ENCODE results near the gene DPEP1. TPM values are rescaled to one million over a fixed set of nuclear protein-coding genes. Genes with fewer than 3 reads are reported as not detected.
A peak's percentile ranks its signal among the peaks of the same experiment; 100 is the strongest.

The DPEP1 gene
- total RNA-seq, 1 experiment from 2014 or later = 8.1 TPM

- Mint-ChIP-seq H3K36me3 (ENCODE audit: insufficient read depth, unreplicated experiment) (peaks cover 65% of the 10 kb centered on the region), H3K9me3 (ENCODE audit: unreplicated experiment) (peaks cover 21% of the 10 kb centered on the region), H3K27ac (ENCODE audit: unreplicated experiment) (peak within 1 kb of the TSS; percentile 77), H3K4me1 (ENCODE audit: low read depth, unreplicated experiment) (peaks cover 6% of the 10 kb centered on the region), H3K27me3 (ENCODE audit: insufficient read depth, unreplicated experiment) (no peaks in the 10 kb centered on the region), H3K4me3 (ENCODE audit: unreplicated experiment) (peak within 1 kb of the TSS; percentile 71)
- ChIA-PET POLR2A (interaction anchor here (0.5 to 1.5 kb wide), 4 partner anchors 13 to 125 kb away, joined by 4 to 14 read pairs (median 6); partner anchors contain the start of genes CHMP1A, SPATA33 and VPS9D1), CTCF (interaction anchor here (1.4 to 1.9 kb wide), 2 partner anchors 14 to 87 kb away, joined by 4 to 11 read pairs; partner anchors contain the start of gene SPATA2L)
- TSS peak; percentile 22 for BruUV-seq (replicated peaks)
- peak; percentile 93 to 98 for DNase-seq
- no peak for TF ChIP-seq CTCF (IDR thresholded peaks at IDR 0.05; ENCODE audit: insufficient read depth in 1 of 2, low read depth in 1 of 2, low read length in 1 of 2, severe bottlenecking in 1 of 2, unreplicated experiment in 1 of 2)
- H3K36me3 ChIP-seq (ENCODE audit: control insufficient read depth, insufficient read depth, low read length) = peaks cover 8% of the 10 kb centered on the region
- H3K27me3 ChIP-seq (replicated peaks; ENCODE audit: control insufficient read depth, insufficient read depth, low read length) = no peaks in the 10 kb centered on the region
- H3K4me3 ChIP-seq (ENCODE audit: low read depth, low read length) = peak within 1 kb of the TSS; percentile 93
- H3K9me3 ChIP-seq = peaks cover 9% of the 10 kb centered on the region; the same call in 1 of the 2 replicates
- intact Hi-C loops (cut with micrococcal nuclease; ENCODE audit: unreplicated experiment) = loop anchor here (1.0 to 2.0 kb wide), 2 partner anchors 14 to 28 kb away; no protein-coding TSS in a partner anchor
- peaks cover 10% of the 10 kb centered on the region for H3K4me1 ChIP-seq
Observed at GRCh38 chr16:89686520-89687091, 73.2 kb downstream of the DPEP1 start, which contains the start of gene CDK10. Gene CDK10 (plus strand): TSS chr16:89686689. CDS start chr16:89686711, 22 bp downstream.

- Histone ChIP-seq H3K9me3 (peaks cover 9% of the 10 kb centered on the region; the same call in 1 of the 2 replicates), H3K4me1 (peaks cover 10% of the 10 kb centered on the region), H3K27me3 (replicated peaks; ENCODE audit: control insufficient read depth, insufficient read depth, low read length) (no peaks in the 10 kb centered on the region), H3K4me3 (ENCODE audit: low read depth, low read length) (peak overlapping the region; percentile 93), H3K36me3 (ENCODE audit: control insufficient read depth, insufficient read depth, low read length) (peaks cover 12% of the 10 kb centered on the region)
- Mint-ChIP-seq H3K36me3 (ENCODE audit: insufficient read depth, unreplicated experiment) (peaks cover 72% of the 10 kb centered on the region), H3K27ac (ENCODE audit: unreplicated experiment) (peak overlapping the region; percentile 77), H3K4me3 (ENCODE audit: unreplicated experiment) (peak overlapping the region; percentile 71), H3K9me3 (ENCODE audit: unreplicated experiment) (peaks cover 14% of the 10 kb centered on the region), H3K4me1 (ENCODE audit: low read depth, unreplicated experiment) (peaks cover 6% of the 10 kb centered on the region), H3K27me3 (ENCODE audit: insufficient read depth, unreplicated experiment) (no peaks in the 10 kb centered on the region)
- ChIA-PET CTCF (interaction anchor here (1.4 to 1.9 kb wide), 2 partner anchors 13 to 88 kb away, joined by 4 to 11 read pairs; partner anchors contain the start of gene SPATA2L), POLR2A (interaction anchor here (1.0 to 1.5 kb wide), 3 partner anchors 13 to 33 kb away, joined by 4 to 14 read pairs (median 6); partner anchors contain the start of genes CHMP1A, SPATA33 and VPS9D1)
- intact Hi-C loops (cut with micrococcal nuclease; ENCODE audit: unreplicated experiment) = loop anchor here (1.0 to 2.0 kb wide), 2 partner anchors 13 to 29 kb away; no protein-coding TSS in a partner anchor
- DNase-seq = peak; percentile 95
- TSS peak; percentile 65 for BruUV-seq (replicated peaks)
- no peak for TF ChIP-seq CTCF (IDR thresholded peaks at IDR 0.05; ENCODE audit: insufficient read depth in 1 of 2, low read depth in 1 of 2, low read length in 1 of 2, severe bottlenecking in 1 of 2, unreplicated experiment in 1 of 2)
Observed at GRCh38 chr16:89687092-89687940, 73.9 kb downstream of the DPEP1 start.

Other genes starting within 250 kb of the DPEP1 start
- gene ANKRD11, start 123.1 kb upstream of the DPEP1 start, total RNA-seq (2022) = 297 TPM in 2 replicates
- gene SPG7, start 105.2 kb upstream of the DPEP1 start, total RNA-seq (2022) = 159 and 178 TPM in 2 replicates
- gene RPL13, start 53.0 kb upstream of the DPEP1 start, total RNA-seq (2022) = 2,846 and 2,897 TPM in 2 replicates
- gene CPNE7, start 37.9 kb upstream of the DPEP1 start, total RNA-seq (2022) = 40.4 and 50.0 TPM in 2 replicates
- 150 and 159 TPM in 2 replicates for gene CHMP1A, start 44.1 kb downstream of the DPEP1 start, total RNA-seq (2022)
- 19.7 and 29.1 TPM in 2 replicates for gene SPATA33, start 44.2 kb downstream of the DPEP1 start, total RNA-seq (2022)
- gene CDK10, start 73.0 kb downstream of the DPEP1 start, total RNA-seq (2022) = 135 and 140 TPM in 2 replicates
- gene SPATA2L, start 88.1 kb downstream of the DPEP1 start, total RNA-seq (2022) = 16.4 and 18.5 TPM in 2 replicates
- gene VPS9D1, start 107.3 kb downstream of the DPEP1 start, total RNA-seq (2022) = 6.1 and 6.3 TPM in 2 replicates
- gene ZNF276, start 107.9 kb downstream of the DPEP1 start, total RNA-seq (2022) = 28.1 and 35.4 TPM in 2 replicates
- gene FANCA, start 203.0 kb downstream of the DPEP1 start, total RNA-seq (2022) = 173 and 185 TPM in 2 replicates
- 29.6 and 31.3 TPM in 2 replicates for gene SPIRE2, start 214.8 kb downstream of the DPEP1 start, total RNA-seq (2022)

Measured in Caco-2 (cell line).